ENCODE results near the gene SEMA3A.

SEMA3A gene

DNA sequence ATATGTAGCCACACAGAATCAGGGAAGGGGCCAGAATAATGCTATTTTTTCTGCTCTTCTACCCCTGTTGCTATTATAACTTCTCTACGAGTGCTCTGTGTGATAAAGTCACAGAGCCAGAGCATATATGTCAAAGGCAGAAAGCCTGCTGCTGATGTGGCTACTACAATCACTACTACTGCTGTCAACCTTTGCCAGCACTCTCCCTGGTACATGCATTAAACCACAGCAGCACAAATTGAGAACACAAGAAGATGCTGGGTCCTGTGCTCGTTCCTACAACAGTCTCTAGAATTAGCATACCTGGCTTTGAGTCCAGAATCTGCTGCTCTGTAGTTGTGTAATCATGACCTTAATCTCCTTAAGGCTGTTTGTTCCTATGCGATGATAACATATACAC is 108.6 kb downstream of the SEMA3A start:
- TF ChIP-seq, protein P1, sequence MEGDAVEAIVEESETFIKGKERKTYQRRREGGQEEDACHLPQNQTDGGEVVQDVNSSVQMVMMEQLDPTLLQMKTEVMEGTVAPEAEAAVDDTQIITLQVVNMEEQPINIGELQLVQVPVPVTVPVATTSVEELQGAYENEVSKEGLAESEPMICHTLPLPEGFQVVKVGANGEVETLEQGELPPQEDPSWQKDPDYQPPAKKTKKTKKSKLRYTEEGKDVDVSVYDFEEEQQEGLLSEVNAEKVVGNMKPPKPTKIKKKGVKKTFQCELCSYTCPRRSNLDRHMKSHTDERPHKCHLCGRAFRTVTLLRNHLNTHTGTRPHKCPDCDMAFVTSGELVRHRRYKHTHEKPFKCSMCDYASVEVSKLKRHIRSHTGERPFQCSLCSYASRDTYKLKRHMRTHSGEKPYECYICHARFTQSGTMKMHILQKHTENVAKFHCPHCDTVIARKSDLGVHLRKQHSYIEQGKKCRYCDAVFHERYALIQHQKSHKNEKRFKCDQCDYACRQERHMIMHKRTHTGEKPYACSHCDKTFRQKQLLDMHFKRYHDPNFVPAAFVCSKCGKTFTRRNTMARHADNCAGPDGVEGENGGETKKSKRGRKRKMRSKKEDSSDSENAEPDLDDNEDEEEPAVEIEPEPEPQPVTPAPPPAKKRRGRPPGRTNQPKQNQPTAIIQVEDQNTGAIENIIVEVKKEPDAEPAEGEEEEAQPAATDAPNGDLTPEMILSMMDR (IDR thresholded peaks at IDR 0.05; ENCODE audit: extremely low read depth, insufficient read depth, missing control alignments), result no peak
- DNase-seq (ENCODE audit: low spot score), result no peak
- in situ Hi-C loops (cut with MboI; ENCODE audit: low pct_unique_long_range_greater_than_20kb, low sequenced_read_pairs, unreplicated experiment), result no loop called here

DNA sequence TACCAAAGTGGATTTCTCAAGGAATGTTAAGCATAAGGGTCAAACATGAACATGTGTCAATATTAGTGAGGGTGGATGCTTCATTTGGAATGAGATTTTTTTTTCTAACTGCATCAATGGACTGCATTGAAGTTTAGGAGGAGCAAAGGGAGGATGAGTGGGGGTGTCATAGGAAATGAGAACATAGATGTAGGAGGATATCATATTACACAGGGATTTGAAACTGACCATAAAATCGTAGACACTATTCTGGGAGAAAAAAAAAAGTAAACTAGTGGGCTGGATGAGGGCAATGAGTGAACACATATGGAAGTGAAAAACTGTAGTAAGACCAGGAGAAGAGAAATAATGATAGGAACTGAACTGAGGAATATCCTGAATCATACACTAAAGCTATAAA is 109.4 kb downstream of the SEMA3A start:
- TF ChIP-seq, protein P1 (IDR thresholded peaks at IDR 0.05; ENCODE audit: extremely low read depth, insufficient read depth, missing control alignments), result no peak
- in situ Hi-C loops (cut with MboI; ENCODE audit: low pct_unique_long_range_greater_than_20kb, low sequenced_read_pairs, unreplicated experiment), result no loop called here
- DNase-seq (ENCODE audit: low spot score), result no peak

DNA sequence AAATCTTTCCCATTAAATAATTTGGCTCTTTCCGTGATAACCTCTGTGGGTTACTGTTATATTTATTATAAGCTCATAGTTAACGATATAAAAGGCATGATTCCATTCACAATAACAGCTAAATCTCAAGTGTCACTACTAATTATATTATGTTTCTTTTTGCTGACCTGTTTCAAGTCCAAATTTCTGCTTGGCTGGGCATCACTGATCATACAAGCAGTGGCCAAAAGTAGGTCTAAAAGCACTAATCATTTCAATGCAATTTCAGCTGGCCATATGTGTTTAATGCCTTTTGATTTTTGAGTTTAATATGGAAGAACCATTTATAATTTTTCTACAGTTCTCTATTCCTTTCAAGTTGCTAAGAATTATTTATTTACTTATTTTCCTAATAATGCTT is 110.7 kb downstream of the SEMA3A start:
- TF ChIP-seq, protein P1 (IDR thresholded peaks at IDR 0.05; ENCODE audit: extremely low read depth, insufficient read depth, missing control alignments), result no peak
- DNase-seq (ENCODE audit: low spot score), result no peak
- in situ Hi-C loops (cut with MboI; ENCODE audit: low pct_unique_long_range_greater_than_20kb, low sequenced_read_pairs, unreplicated experiment), result no loop called here

DNA sequence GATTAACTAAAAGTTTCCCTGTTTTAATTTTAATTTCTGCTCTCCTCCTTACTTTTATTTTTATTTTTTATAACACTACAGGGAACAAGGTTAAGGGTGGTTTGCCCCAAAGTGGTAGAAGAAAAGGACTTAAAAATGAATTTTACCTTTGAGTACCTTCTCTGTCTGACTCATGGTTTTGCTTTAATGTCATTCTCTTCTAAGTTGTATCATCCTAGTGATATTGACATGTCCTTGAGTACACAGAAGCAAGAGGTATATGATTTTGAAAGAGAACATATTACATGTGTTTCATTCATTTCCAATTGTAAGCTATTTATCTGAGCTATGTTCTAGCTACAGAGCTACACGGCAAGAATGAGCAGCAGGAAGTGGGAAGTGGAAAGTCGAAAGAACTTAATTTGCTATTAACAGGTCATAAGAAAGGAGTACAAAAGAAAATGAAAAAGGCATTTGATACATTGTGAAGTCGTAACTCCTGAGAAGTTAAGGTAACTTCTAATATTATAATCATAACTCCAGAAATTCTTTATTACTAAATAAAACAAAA is 112.5 kb downstream of the SEMA3A start:
- DNase-seq (ENCODE audit: low spot score), result no peak
- TF ChIP-seq, protein P1 (IDR thresholded peaks at IDR 0.05; ENCODE audit: extremely low read depth, insufficient read depth, missing control alignments), result no peak
- in situ Hi-C loops (cut with MboI; ENCODE audit: low pct_unique_long_range_greater_than_20kb, low sequenced_read_pairs, unreplicated experiment), result no loop called here

DNA sequence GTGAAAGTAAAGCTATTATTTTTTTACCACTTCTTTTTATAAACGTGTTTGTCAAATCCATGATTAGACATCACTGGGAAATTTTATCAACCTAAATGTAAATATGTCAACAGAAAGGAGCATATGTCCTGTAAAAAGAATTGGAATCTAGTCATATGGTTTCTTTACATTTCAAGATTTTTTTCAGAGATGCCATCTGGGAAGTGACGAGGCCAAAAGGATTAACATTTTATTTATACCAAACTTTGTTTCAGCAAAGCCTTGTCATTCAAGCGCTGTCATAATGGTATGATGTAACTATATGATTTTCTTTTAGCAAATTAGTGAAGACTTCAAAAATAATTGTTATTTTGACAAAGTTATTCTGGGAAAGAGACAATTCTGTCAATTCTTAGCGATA is 117.3 kb downstream of the SEMA3A start:
- no peak for DNase-seq (ENCODE audit: low spot score)

DNA sequence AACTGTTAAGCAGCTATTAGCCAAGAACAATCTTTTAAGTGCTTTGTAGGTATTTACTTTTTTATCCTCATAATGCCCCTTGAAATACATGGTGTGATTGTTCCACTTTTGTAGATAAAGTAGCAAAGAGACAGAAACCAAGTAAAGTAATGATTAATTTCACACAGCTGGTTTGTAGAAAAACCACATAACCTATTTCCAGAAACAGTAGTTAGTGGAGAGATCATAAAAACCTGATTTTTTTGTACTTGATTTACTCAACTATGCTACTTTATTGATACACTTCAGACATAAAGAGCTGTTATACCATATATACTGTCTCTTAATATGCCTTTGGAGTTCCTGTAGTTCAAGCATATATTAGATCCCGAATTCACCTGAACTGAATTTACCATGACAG is 118.4 kb downstream of the SEMA3A start:
- DNase-seq (ENCODE audit: low spot score), result no peak
- in situ Hi-C loops (cut with MboI; ENCODE audit: low pct_unique_long_range_greater_than_20kb, low sequenced_read_pairs, unreplicated experiment), result no loop called here
- TF ChIP-seq, protein P1 (IDR thresholded peaks at IDR 0.05; ENCODE audit: extremely low read depth, insufficient read depth, missing control alignments), result no peak

More for the DNA sequence above, 117.3 kb downstream of the SEMA3A start:
- in situ Hi-C loops (cut with MboI; ENCODE audit: low pct_unique_long_range_greater_than_20kb, low sequenced_read_pairs, unreplicated experiment), result no loop called here
- TF ChIP-seq, protein P1 (IDR thresholded peaks at IDR 0.05; ENCODE audit: extremely low read depth, insufficient read depth, missing control alignments), result no peak
